Neural progenitor cell (in vitro differentiated cells): ENCODE measurements around the gene DOCK10.

Source experiments
- CTCF ChIP-seq: fragments of 200-600 bp; sonication (generic); IDR thresholded peaks from 2 replicates; pipeline ENCODE4 v1.5.1; 2017; ENCODE audit warnings: antibody characterized with exemption, mild to moderate bottlenecking
- EZH2 ChIP-seq: fragments of 200-600 bp; sonication (generic); IDR thresholded peaks from 2 replicates; pipeline ENCODE4 v1.6.1; 2017; ENCODE audit warnings: antibody characterized with exemption, mild to moderate bottlenecking, moderate library complexity

GRCh38 chr2:224831530-224831929 is 210.7 kb downstream of the DOCK10 start:
- TF ChIP-seq CTCF (no peak), EZH2 (no peak)
